Stimulated activated CD4-positive, alpha-beta T cell treated with anti-CD3 and anti-CD28 coated beads, Interleukin-2, amount 100 ng/mL, for 48 hours (primary cell): Measurements from ENCODE around the gene ZNHIT3.
"Not testable (repeated sequence)": the region's sequence is repeated elsewhere in the genome, so short reads cannot be mapped to it uniquely, and the experiment has no call there.

Source experiments
- DNase-seq, 2 donors: peaks; one replicate each; pipeline ENCODE4 v3.0.0-alpha.2; 2020

Gene ZNHIT3

GRCh38 chr17:36486204-36487194, at the start of gene ZNHIT3:
Gene ZNHIT3, plus strand, starts transcription at chr17:36486681. Its CDS starts 19 bp downstream, at chr17:36486700.
- peak; percentile 82 to 84 for DNase-seq

DNA sequence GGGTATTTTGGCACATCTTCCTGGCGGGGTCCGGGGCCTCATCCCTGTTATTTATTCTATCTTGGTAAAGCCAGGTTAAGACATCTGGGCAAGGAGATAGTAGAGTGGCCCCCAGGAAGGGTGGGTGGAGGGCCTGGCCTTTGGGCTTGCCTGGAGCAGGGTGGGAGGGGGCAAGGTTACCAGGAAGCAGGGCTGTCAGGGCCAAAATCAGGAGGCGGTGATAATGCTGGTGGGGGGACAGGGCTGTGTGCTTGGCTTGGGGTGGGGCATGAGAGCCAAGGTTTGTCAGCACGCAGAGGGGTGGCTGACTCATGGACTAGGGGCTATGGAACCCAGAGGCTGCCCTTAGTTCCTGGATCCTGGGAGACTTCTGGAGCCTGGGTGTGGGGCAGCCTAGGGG, 44.7 kb upstream of the ZNHIT3 start:
- DNase-seq = not testable (repeated sequence)

- DNase-seq = no peak
Observed at GRCh38 chr17:36443777-36444176, 42.7 kb upstream of the ZNHIT3 start.

GRCh38 chr17:36449997-36450396, 36.5 kb upstream of the ZNHIT3 start:
- not testable (repeated sequence) for DNase-seq

- not testable (repeated sequence) for DNase-seq
Observed at GRCh38 chr17:36452888-36453287, 33.6 kb upstream of the ZNHIT3 start.

GRCh38 chr17:36457701-36458100, 28.8 kb upstream of the ZNHIT3 start:
- DNase-seq = not testable (repeated sequence)

GRCh38 chr17:36459045-36459444, 27.4 kb upstream of the ZNHIT3 start:
- no peak for DNase-seq

DNA sequence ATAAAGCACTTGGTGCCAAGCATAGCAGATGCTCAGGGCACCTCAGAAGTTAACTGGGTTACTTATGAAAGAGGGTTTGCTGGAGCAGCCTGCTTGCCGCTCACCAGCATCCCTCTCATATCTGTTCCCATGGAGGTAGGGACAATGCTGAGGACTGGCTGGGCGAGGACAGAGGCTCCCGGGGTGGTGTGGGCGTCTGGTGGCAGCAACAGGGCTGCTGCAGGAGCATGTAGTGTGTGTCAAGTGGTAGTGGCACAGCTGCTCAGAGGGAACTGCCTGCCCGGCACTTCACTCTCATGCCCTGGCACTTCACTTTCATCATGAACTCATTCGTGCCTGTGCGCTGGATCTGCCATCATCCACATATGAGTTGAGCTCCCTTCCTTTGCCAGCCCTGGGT, 26.9 kb upstream of the ZNHIT3 start:
- no peak for DNase-seq

GRCh38 chr17:36460265-36460937, 26.1 kb upstream of the ZNHIT3 start:
- no peak for DNase-seq

DNA sequence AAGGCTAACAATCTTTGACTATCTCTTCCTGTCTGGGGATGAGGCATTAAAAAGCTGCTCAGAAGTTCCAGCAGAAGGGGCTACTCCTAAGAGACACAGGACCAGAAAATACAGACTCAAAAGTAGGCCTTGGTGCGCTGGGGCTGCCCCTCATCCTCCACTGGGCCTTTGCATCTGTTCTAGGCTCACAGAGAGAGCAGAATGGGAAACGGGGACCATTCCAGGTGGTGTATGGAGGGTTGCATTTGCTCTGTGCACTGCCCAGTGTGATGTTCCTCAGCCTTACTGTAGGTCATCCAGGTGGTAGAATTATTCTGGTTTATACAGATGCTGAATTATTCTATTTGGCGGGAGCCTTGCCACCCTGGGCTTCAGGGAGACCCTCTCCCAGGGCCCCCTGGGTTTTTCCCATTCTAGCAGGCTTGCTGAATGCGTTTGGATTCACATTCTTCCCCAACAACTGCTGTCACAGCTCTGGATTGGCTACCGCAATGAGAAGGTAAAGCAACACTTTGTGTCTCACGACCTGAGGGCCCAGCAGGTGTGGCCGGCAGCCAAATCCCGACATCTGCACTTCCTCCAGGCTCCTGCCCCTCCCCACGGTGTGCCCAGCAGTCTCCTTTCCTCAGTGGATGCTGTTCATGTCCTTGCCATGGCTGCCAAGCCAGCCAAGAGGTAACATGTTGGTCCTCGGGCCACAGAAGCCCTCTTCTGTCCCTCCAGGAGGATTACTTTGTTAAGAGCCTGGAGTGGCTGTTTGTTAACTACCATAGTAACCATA, 25.0 kb upstream of the ZNHIT3 start:
- no peak for DNase-seq

DNA sequence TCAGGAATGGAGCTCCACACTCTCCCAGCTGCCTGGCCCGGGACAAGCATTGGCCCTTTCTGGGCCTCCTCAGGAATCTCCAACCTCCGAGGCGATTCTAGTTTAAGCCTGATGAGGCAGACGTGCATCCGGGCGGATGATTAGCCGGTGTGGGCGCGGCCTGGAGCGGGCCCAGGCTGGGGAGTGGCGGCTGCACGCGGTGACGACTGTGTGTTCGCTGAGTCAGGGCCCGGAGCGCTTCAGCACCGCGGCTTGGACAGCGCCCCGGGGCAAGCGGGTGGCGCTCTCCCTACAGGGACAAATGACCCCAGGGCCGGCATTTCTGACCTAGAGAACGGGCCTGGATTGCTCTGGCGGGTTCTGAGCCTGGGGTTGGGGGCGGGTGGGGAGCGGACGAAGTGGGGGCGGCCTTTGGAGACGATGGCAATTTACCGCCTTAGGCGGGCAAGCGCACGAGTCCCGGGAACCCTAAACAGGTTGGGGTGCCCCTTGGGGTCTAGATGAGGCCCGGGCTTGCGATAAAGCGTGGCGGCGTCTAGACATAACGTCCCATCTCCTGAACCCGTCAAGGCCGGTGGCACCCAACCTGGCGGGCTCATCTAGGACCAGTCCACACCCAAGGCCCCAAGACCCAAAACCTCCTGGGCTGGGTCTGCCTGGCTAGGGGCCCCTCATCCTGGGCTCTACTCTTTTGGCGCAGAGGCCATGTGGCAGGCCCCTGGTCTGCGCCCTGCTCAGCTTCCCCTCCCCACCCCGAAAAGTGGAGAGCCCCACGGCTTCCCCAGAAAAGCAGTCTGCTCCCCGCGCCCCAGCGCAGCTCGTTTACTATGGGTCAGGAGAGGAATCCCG, 22.3 kb upstream of the ZNHIT3 start:
- DNase-seq = peak; percentile 38 to 66

- DNase-seq = no peak
Observed at GRCh38 chr17:36464765-36465088, 21.8 kb upstream of the ZNHIT3 start.

DNA sequence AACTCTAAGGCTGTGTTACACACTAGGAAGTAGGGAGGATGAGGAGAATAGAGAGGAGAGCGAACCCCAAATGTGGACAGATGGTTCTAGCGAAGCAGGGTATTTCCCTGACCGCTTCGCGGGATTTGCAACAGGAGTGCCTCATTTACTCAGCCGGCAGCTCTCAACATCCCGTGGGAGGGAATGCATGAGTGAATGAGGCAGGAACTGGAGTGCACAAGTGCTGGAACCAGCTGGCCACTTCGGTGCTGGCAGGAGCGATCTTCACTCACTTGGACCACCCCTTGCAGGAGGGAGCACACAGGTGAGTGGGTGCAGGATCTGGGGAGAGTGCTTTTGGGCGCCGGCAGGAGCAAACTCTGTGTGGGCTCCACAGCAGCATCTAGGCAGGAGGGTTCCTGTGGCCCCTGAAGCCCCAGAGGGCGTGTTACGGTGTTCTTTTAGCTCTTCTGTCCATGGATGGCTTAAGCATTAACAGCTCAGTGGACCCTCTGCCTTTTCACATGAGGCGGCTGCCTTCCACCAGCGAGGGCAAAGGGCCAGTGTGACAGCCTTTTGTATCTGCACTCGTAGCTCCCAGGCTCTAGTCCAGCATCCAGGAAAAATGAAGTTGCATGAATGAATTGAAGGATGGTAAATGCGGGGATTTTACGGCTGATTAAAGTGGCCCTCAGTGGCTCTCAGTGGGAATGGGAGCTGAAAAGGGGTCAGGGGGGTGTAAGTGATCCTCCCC, 17.4 kb upstream of the ZNHIT3 start:
- no peak for DNase-seq

DNA sequence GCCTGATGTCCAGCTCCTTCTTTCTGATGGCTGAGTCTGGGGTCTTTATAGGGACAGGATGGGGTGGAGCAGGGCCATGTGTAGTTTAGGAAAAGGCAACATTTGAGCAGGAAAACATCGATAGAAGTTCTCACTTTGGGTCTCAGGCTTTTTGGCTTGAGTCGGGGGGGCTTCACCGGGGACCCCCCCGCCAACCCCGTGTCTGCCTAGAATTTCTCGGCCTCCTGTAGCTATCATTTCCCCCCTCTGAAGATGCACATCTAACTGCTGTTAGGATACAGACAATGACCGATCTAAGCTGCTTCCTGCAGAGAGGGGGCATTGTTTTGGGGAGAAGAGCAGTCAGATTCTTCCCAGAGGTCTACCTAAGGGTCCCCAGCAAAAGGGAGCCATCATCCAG, 16.7 kb upstream of the ZNHIT3 start:
- no peak for DNase-seq

- DNase-seq = no peak
Observed at GRCh38 chr17:36470499-36470898, 16.0 kb upstream of the ZNHIT3 start.

DNA sequence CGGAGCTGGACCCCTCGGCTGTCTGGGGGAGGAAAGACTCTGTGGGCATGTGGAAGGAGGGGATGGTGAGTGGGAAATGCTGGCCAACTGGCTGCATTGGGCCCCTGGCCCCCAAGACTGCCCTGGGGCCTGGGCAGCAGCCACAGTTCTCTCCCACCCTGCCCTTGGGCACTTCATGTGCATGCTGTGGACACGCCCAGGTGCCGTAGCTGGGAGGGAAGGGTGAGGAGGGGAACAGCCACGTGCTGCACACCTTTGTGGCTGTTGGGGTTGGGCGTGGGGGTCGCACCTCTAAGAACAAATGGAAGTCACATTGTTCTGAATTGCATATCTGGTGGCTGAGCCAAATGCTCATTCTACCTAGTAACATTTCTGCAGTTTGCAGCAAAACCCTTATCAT, 11.9 kb upstream of the ZNHIT3 start:
- no peak for DNase-seq

- no peak for DNase-seq
Observed at GRCh38 chr17:36475346-36475970, 11.0 kb upstream of the ZNHIT3 start.

- no peak for DNase-seq
Observed at GRCh38 chr17:36481829-36482228, 4.7 kb upstream of the ZNHIT3 start.

DNA sequence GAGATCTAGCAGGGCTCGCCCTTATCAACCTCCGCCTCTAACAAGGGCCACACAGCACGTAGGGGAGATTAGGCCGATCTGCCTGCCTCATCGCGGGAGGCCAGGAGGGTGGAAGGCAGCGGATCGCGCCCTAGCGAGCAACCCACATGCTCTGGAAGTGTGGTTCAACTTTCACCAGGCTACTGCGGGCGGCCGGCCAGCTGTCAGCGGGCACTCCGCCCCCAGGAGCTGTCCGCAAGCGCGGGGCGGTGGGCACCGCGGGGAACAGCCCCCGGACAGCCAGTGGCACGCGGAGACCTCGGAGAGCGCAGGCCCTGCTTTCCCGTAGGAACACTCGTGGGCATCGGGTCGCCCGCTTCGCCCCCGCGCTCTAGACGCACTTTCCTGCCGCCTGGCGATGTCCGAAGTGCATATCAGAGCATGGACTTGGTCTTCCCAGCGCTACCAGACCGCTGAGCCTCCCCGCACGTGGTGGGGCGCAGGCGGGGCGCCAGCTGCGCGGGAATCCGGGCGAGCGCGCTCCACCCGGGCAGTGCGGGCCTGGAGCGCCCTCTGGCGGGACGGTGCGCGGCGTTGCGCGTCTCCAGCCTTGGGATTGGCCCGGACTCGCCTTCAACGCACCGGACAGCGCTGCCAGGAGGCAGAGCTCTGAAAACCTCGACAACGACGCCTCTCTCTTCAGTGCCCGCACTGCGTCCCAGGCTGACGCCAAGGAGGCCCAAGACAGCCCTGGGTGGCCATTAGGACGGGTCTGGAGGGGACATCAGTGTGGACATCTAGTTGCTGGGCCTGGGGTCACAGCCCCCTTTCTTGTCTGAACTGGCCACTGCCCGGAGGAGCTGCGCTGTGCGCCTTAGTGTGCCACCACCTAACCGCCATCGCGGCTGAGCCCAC, 3.6 kb upstream of the ZNHIT3 start:
- DNase-seq = peak; percentile 85 to 91

DNA sequence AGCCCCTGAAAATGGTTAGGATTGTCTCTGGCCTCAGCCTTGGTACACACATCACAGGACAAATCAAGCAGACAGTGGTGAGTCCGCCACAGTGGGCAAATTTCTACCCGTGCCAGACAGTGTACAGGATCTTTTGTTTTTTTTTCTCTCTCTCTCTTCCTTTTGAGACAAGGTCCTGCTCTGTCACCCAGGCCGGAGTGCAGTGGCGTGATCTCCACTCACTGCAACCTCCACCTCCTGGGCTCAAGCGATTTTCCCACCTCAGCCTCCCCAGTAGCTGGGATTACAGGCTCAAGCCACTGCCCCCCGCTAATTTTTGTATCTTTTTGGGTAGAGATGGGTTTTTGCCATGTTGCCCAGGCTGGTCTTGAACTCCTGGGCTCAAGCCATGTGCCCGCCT, 2.5 kb upstream of the ZNHIT3 start:
- not testable (repeated sequence) for DNase-seq
